GM12892 (cell line): ENCODE measurements around the gene BMERB1.

Source experiments
- POLR2A ChIP-seq: IDR thresholded peaks from 2 replicates; pipeline ENCODE4 v1.6.1; 2011; ENCODE audit warnings: low read depth, low read length, control low read depth
- POLR2AphosphoS5 ChIP-seq: IDR thresholded peaks from 2 replicates; pipeline ENCODE4 v1.6.1; 2011; ENCODE audit warnings: low read depth, low read length, control low read depth
- TAF1 ChIP-seq: IDR thresholded peaks from 2 replicates; pipeline ENCODE4 v1.6.1; 2011; ENCODE audit warnings: low read depth, mild to moderate bottlenecking, control low read depth, low read length, borderline replicate concordance

DNA sequence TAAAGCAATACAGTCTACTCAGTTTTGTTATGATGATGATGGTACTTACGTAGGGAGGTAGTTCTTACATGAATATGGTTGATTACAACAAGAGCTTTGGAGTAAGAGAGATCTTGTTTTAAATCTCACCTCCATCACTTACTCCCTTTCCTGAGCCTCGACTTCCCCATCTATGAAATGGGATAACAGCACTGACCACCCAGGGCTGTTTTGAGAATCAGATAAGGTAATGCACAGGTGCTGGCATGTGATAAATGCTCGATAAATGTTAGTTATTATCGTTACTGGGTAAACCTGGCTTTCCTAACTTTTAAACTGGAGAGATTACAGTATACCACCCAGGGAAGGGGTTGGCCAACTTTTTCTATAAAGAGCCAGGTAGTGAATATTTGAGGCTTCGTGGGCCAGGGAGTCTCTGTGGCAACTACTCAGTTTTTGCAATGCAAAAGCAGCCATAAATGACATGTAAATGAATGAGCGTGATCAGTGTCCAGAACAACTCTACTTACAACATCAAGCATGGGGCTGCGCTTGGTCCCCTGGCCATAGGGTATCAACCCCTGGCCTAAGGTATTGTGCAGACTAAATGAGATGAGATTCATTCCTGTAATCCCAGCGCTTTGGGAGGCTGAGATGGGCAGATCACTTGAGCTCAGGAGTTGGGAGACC is 73.7 kb downstream of the BMERB1 start:
- no peak for TF ChIP-seq POLR2AphosphoS5
- TF ChIP-seq POLR2A = no peak
- TF ChIP-seq TAF1 = no peak
